Endometrial microvascular endothelial cells (primary cell): ENCODE results near the gene IDH2. TPM values are rescaled to one million over a fixed set of nuclear protein-coding genes. Genes with fewer than 3 reads are reported as not detected.
"Not testable (repeated sequence)": the region's sequence is repeated elsewhere in the genome, so short reads cannot be mapped to it uniquely, and the experiment has no call there.

ENCODE experiments used
- in situ Hi-C: cut with HindIII; loops from 2 replicates; pipeline ENCODE4 v1.10.0; 2017; ENCODE audit warnings: low sequenced_read_pairs, low pct_unique_long_range_greater_than_20kb; ENCODE audit errors: inconsistent ontology term
- total RNA-seq: library from RNA; depleted of rRNA; stranded (reverse); fragments of >200 nt; gene quantifications from one replicate; pipeline ENCODE4 v1.2.3, GENCODE V29; 2015; ENCODE audit errors: inconsistent ontology term

Gene IDH2
- total RNA-seq: 74.7 TPM

GRCh38 chr15:90101969-90102890, at the start of gene IDH2:
Gene IDH2, minus strand, starts transcription at chr15:90102468. Its CDS starts 78 bp downstream, at chr15:90102390.
- in situ Hi-C loops: no loop called here

- in situ Hi-C loops: not testable (repeated sequence)
These were observed 48.3 kb upstream of the IDH2 start for GRCh38 chr15:90150551-90150950.

- in situ Hi-C loops: no loop called here
These were observed 47.5 kb upstream of the IDH2 start for GRCh38 chr15:90149609-90150340.

- in situ Hi-C loops: not testable (repeated sequence)
These were observed 44.0 kb upstream of the IDH2 start for GRCh38 chr15:90146198-90146761.

GRCh38 chr15:90145761-90146160, 43.5 kb upstream of the IDH2 start:
- in situ Hi-C loops: no loop called here

- in situ Hi-C loops: no loop called here
These were observed 43.0 kb upstream of the IDH2 start for GRCh38 chr15:90145259-90145658.

GRCh38 chr15:90143166-90143655, 40.9 kb upstream of the IDH2 start:
- in situ Hi-C loops: no loop called here

- in situ Hi-C loops: no loop called here
These were observed 40.2 kb upstream of the IDH2 start for GRCh38 chr15:90142216-90143165.

- in situ Hi-C loops: no loop called here
These were observed 39.4 kb upstream of the IDH2 start for GRCh38 chr15:90141646-90142045.

GRCh38 chr15:90139549-90139948, 37.3 kb upstream of the IDH2 start:
- in situ Hi-C loops: not testable (repeated sequence)

GRCh38 chr15:90138071-90138833, 36.0 kb upstream of the IDH2 start:
- in situ Hi-C loops: no loop called here

GRCh38 chr15:90132437-90132836, 30.2 kb upstream of the IDH2 start:
- in situ Hi-C loops: no loop called here

GRCh38 chr15:90131848-90132247, 29.6 kb upstream of the IDH2 start:
- in situ Hi-C loops: no loop called here

- in situ Hi-C loops: no loop called here
These were observed 28.0 kb upstream of the IDH2 start for GRCh38 chr15:90130291-90130690.

GRCh38 chr15:90126596-90127435, 24.5 kb upstream of the IDH2 start:
- in situ Hi-C loops: no loop called here

- in situ Hi-C loops: no loop called here
These were observed 23.8 kb upstream of the IDH2 start for GRCh38 chr15:90126022-90126421.

GRCh38 chr15:90124507-90124906, 22.2 kb upstream of the IDH2 start:
- in situ Hi-C loops: no loop called here
